LoVo (cell line): ENCODE measurements around the gene ZNF20.
"Not testable (repeated sequence)": the region's sequence is repeated elsewhere in the genome, so short reads cannot be mapped to it uniquely, and the experiment has no call there.

Source experiments
- DNase-seq: peaks from one replicate; pipeline ENCODE4 v3.0.0-alpha.2; 2016; ENCODE audit warnings: low spot score

Gene ZNF20

DNA sequence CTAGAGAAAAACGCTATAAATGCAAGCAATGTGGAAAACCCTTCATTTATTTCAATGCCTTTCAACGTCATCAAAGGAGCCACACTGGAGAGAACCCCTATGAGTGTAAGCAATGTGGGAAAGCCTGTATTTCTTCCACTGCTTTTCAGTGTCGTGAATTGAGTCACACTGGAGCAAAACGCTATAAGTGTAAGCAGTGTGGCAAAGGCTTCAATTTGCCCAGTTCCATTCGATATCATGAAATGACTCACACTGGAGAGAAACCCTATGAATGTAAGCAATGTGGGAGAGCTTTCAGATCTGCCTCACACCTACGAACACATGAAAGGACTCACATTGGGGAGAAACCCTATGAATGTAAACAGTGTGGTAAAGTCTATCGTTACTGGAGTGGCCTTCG lies 27.4 kb downstream of the ZNF20 start:
- no peak for DNase-seq

DNA sequence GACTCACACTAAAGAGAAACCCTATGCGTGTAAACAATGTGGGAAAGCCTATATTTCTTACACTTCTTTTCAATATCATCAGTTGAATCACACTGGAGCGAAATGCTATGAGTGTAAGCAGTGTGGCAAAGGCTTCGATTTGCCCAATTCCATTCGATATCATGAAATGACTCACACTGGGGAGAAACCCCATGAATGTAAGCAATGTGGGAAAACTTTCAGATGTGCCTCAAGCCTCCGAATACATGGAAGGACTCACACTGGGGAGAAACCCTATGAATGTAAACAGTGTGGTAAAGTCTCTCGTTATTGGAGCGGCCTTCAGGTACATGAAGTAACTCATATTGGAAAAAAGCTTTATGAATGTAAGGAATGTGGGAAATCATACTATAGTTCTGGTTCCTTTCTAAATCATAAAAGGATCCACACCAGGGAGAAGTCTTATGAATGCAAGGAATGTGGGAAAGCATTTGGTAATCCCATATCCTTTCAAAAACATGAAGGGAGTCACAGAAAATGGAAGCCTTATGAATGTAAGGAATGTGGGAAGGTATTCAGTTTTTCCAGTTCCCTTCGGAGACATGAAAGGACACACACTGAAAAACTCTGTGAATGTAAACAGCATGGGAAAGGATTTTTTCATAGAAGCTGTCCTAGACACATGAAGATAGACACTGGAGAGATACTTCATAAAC lies 28.1 kb downstream of the ZNF20 start:
- DNase-seq: no peak

DNA sequence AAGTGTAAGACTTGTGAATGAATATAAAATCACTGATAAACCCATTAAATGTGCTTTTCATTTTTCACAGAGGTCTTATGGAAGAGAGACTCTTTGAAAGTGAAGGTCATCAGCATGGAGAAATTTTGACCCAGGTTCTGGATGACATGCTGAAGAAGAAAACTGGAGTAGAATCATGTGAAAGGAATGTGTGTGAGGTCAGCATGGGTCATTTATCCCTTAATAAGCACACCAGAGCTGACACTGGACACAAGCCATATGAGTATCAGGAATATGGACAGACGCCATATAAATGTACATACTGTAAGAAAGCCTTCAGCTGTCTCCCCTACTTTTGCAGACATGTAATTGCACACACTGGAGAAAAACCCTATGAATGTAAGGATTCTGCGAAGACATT lies 29.0 kb downstream of the ZNF20 start:
- no peak for DNase-seq

DNA sequence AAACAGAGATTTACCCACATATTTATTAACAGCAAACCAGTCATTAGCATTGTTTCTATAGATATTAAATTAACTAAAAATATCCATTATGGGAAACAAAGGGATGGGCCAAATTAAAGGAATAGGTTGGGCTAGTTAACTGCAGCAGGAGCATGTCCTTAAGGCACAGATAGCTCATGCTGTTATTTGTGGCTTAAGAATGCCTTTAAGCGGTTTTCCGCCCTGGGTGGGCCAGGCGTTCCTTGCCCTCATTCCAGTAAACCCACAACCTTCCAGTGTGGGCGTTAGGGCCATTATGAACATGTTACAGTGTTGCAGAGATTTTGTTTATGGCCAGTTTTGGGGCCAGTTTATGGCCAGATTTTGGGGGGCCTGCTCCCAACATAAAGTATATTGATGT lies 36.2 kb downstream of the ZNF20 start:
- not testable (repeated sequence) for DNase-seq

DNA sequence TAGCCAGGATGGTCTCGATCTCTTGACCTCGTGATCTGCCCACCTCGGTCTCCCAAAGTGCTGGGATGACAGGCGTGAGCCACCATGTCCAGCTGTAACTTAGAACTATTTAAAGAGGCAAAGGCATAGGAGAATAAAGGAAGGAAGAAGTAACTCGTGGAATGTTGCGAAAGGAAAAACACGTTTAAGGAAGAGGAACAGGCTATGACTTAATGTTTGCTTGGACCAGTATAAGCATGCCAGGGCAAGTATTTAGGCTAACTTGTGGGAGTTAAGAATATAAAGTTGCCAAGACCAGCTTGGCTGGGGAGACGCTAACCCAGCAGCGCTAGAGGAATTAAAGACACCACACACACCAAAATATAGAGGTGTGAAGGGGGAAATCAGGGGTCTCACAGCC lies 42.1 kb downstream of the ZNF20 start:
- DNase-seq: no peak

DNA sequence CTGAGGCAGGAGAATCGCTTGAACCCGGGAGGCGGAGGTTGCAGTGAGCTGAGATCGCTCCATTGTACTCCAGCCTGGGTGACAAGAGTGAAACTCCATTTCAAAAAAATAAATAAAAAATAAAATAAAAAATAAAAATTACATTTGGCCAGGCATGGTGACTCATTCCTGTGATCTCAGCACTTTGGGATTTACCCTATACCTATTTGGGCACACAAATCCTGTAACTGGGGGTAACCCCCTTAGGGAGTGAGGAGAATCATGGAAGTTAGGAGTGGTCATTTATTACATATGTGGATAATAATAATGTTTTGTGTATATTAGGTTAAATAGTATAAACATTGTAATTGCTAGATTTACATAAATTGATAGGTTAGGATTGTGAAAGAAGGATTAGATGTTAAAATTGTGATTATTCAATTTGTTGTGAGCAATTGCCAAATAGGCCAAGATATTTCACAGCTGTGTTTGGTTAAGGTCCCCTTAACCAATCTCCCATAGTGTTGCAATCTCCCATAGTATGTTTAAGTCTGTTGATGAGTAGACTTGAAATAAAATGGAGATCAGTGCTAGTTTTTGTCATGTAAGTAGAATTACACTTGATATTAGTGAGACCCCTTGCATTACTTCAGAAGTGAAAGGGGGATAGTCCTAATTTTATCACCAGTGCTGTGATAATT lies 44.9 kb downstream of the ZNF20 start:
- no peak for DNase-seq

DNA sequence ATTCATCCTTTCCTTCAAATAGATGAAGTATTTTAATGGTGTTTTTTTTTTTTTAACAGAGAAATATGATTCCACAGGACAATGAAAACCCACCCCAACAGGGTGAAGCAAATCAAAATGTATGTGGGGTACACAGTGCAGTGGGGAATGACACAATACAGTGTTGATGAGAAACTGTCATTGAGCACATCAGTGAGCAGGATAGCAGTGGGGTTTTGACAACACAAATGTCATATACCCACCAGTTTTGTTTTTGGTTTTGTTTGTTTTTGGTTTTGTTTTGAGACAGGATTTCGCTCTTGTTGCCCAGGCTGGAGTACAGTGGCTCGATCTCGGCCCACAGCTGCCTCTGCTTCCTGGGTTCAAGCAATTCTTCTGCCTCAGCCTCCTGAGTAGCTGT lies 46.4 kb downstream of the ZNF20 start:
- DNase-seq: no peak

DNA sequence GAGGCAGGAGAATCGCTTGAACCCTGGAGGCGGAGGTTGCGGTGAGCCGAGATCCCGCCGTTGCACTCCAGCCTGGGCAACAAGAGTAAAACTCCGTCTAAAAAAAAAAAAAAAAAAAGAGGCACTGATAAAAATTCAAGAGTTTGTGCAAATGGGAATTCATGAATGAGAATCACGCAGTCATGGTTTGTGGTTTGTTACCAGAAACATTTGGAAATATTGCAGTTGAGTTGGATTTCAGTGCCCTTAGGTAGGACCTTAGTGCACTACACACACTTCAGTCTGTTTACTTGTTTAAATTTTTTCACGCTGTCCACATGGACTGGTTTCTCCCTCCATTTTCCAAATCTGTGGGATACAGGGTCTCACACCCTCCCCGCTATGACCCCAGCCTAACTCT lies 47.2 kb downstream of the ZNF20 start:
- DNase-seq: no peak

DNA sequence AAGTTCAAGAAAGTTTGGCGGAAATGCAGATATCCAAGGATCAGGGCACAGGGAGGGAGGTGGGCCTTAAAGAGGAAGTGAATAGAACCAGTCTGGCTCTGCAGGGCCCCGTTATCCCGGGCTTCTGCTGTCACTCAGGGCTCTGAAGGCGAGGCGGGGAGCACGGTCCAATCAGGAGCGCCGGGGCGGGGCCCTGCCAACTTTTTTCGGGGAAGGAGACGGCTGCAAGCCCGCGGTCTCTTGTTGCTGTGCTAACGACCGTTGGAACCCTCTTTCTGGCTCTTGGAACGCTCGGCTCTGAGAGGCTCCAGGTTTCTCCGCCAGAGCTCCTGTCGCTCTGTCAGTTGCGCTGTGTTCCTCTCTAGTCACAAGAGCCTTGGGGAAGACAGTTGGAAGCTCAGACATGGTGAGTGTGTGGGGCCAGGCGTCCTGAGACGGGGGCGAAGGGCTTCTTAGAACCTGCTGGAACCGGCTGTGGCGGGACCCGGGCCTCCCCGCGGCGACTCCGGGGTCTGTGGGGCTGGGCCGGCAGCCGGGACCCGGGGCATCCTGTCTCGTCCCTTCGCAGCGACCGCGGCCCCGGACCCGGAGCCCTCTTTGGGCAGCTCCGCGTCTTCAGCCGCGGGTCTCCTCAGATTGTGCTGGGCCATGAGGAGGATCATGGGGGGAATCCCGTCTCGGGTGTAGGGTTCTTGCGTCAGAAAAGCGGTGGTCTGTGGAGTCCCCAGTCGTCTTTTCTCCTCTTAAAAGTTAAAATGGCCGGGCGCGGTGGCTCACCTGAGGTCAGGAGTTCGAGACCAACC lies 47.9 kb downstream of the ZNF20 start:
- DNase-seq: no peak

DNA sequence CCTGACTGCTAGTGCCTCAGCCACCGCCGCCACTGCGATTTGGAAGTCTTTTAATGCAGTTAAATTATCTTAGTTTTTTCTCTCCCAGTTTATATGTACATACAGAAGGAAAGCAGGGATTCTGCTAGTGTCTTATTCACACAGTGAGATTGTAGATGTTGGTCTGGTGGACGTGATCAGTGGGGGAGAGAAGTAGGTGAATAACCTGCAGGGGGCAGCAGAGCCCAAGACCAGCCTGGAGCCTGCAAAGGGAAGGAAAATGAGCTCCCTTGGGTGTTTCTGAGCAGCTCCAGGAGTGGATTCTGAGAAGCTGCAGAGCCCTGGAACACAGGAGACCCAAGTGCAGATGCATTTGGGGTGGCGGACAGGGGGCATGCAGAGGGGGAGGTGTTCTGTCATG lies 49.3 kb downstream of the ZNF20 start:
- DNase-seq: no peak

DNA sequence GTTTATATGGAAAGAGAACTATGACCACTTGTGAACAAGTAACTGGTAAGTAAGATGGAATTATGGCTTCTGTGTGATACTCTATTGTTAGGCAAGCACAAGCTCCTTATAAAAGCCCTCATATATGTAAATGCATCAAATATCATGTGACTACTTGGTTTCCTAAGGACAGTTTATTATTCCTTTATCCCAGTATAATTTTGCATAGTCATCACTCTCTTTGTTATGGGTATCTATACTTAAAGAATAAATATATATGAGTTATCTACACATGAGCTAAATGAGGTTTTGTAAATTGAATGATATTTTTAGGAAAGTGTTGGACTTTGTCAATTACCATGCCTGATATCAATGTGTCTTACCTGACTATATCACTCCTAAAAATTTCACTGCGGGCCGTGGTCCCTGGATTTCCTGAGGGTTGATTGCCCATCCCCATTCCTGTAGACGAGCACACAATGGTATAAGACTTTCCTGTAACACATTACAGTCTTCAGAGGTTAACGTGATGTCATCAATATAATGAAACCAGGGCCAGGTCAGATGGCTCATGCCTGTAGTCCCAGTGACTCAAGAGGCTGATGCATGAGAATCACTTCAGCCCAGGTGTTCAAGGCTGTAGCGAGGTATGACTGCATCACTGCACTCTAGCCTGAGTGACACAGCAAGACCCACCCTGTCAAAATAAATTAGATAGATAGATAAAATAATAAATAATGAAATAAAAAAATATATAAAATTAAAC lies 54.9 kb downstream of the ZNF20 start:
- no peak for DNase-seq

DNA sequence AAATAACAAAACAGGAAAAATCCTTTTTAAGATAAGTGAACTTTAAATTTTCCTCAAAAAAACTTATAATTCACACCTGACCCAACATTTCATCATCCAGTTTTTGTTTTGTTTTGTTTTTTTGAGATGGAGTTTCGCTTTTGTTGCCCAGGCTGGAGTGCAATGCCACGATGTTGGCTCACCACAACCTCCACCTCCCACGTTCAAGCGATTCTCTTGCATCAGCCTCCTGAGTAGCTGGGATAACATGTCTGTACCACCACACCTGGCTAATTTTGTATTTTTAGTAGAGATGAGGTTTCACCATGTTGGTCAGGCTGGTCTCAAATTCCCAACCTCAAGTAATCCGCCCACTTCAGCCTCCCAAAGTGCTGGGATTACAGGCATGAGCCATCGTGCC lies 56.8 kb downstream of the ZNF20 start:
- DNase-seq: not testable (repeated sequence)
